Peyer's patch (tissue), 4 donors: ENCODE measurements around the gene C1orf226.

Experiments used
- POLR2A ChIP-seq, 2 donors: fragments of 450-650 bp; IDR thresholded peaks; one replicate each; pipeline ENCODE4 v1.5.1; 2017; ENCODE audit warnings: antibody characterized with exemption in 2 of 2, mild to moderate bottlenecking in 2 of 2, moderate library complexity in 2 of 2
- TF ChIP-seq, protein P1 (sequence below), 6 experiments: fragments of 450-650 bp in 4 of 6; fragments of 200-600 bp in 2 of 6; sonication (generic) in 1 of 6; IDR thresholded peaks; one replicate each; pipeline ENCODE4 v1.5.1; 2017 to 2019; ENCODE audit warnings: antibody characterized with exemption in 6 of 6, mild to moderate bottlenecking in 3 of 6, moderate library complexity in 1 of 6

DNA sequence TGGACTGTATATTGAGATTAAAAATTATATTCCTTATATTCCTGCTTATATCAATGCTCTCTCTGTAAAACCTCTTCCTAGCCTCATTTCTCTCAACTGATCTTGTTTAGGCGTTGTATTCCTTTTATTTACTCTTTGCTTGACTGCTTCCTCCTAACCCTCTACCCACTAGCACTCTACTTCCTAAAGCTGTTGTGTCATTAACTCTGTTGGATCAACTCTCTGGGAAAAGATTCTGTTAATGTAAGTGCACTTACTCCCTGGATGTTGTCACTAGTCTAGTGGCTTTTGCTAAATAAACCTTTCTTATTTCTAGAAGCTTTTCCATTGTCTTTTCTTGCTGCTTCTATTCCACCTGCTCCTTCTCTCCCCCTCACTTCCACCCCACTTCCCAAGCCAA, 11.4 kb upstream of the C1orf226 start:
- TF ChIP-seq, protein P1, sequence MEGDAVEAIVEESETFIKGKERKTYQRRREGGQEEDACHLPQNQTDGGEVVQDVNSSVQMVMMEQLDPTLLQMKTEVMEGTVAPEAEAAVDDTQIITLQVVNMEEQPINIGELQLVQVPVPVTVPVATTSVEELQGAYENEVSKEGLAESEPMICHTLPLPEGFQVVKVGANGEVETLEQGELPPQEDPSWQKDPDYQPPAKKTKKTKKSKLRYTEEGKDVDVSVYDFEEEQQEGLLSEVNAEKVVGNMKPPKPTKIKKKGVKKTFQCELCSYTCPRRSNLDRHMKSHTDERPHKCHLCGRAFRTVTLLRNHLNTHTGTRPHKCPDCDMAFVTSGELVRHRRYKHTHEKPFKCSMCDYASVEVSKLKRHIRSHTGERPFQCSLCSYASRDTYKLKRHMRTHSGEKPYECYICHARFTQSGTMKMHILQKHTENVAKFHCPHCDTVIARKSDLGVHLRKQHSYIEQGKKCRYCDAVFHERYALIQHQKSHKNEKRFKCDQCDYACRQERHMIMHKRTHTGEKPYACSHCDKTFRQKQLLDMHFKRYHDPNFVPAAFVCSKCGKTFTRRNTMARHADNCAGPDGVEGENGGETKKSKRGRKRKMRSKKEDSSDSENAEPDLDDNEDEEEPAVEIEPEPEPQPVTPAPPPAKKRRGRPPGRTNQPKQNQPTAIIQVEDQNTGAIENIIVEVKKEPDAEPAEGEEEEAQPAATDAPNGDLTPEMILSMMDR (IDR thresholded peaks at IDR 0.05) = no peak
- TF ChIP-seq POLR2A (IDR thresholded peaks at IDR 0.05) = no peak
